Ovary (tissue), 3 donors: Measurements from ENCODE around the gene OR13C8.

Source experiments
- CTCF ChIP-seq, 3 donors: fragments of 450-650 bp in 2 of 3; fragments of 200-600 bp in 1 of 3; IDR thresholded peaks; one replicate each; pipeline versions ENCODE4 v1.5.1 to v1.8.0; 2016 to 2022; ENCODE audit warnings: antibody characterized with exemption in 3 of 3, mild to moderate bottlenecking in 1 of 3
- EP300 ChIP-seq: sonication (generic); formaldehyde crosslinking; IDR thresholded peaks from one replicate; pipeline ENCODE4 v1.6.1; 2017; ENCODE audit warnings: antibody characterized with exemption
- POLR2A ChIP-seq: fragments of 450-650 bp; IDR thresholded peaks from one replicate; pipeline ENCODE4 v1.6.1; 2017; ENCODE audit warnings: antibody characterized with exemption, mild to moderate bottlenecking, moderate library complexity
- donor health status: DM: no; HTN: no; CAD: no.

- TF ChIP-seq CTCF (IDR thresholded peaks at IDR 0.05) (no peak), POLR2A (no peak), EP300 (no peak)
These were observed 8.3 kb downstream of the OR13C8 start for GRCh38 chr9:104577263-104577662.
